Type B pancreatic cell (in vitro differentiated cells): ENCODE data around the gene KPNA6. TPM values are rescaled to one million over a fixed set of nuclear protein-coding genes. Genes with fewer than 3 reads are reported as not detected.
"Not testable (repeated sequence)": the region's sequence is repeated elsewhere in the genome, so short reads cannot be mapped to it uniquely, and the experiment has no call there.

ENCODE experiments used
- DNase-seq: peaks from one replicate; pipeline ENCODE4 v3.0.0; 2021; ENCODE audit warnings: mixed read lengths; ENCODE audit not compliant: unreplicated experiment; ENCODE audit errors: extremely low spot score
- H3K27ac Mint-ChIP-seq: 2 replicates; pipeline ENCODE4 v1.8.0; 2021; ENCODE audit warnings: mild to moderate bottlenecking, mixed read lengths
- H3K27me3 Mint-ChIP-seq: 2 replicates; pipeline ENCODE4 v1.8.0; 2021; ENCODE audit warnings: mixed read lengths
- H3K36me3 Mint-ChIP-seq: 2 replicates; pipeline ENCODE4 v1.8.0; 2021; ENCODE audit warnings: mixed read lengths
- H3K4me1 Mint-ChIP-seq: one replicate; pipeline ENCODE4 v1.8.0; 2021; ENCODE audit warnings: mixed read lengths; ENCODE audit not compliant: unreplicated experiment
- H3K4me3 Mint-ChIP-seq: 2 replicates; pipeline ENCODE4 v1.8.0; 2021; ENCODE audit warnings: mild to moderate bottlenecking, mixed read lengths
- H3K9me3 Mint-ChIP-seq: 2 replicates; pipeline ENCODE4 v1.8.0; 2021; ENCODE audit warnings: mixed read lengths
- CTCF ChIP-seq: fragments of 200-600 bp; sonication (generic); conservative IDR thresholded peaks from 2 replicates; pipeline ENCODE4 v1.5.0; 2021; ENCODE audit warnings: antibody characterized with exemption, mild to moderate bottlenecking
- total RNA-seq: library from RNA; stranded (reverse); gene quantifications from 2 replicates; pipeline ENCODE4 v1.2.1, GENCODE V29; 2021; ENCODE audit warnings: low replicate concordance

The KPNA6 gene
- total RNA-seq, 1 donor from 2014 or later: 76.2 TPM

GRCh38 chr1:32105338-32105737 is 2.5 kb upstream of the KPNA6 start:
- H3K36me3 Mint-ChIP-seq: peaks cover 8% of the 10 kb centered on the region
- H3K4me1 Mint-ChIP-seq: peaks cover 19% of the 10 kb centered on the region
- no peaks in the 10 kb centered on the region for H3K27me3 Mint-ChIP-seq
- H3K9me3 Mint-ChIP-seq: no peaks in the 10 kb centered on the region
- peak overlapping the region; percentile 65 for H3K4me3 Mint-ChIP-seq
- H3K27ac Mint-ChIP-seq: no peak overlapping the region
- no peak for TF ChIP-seq CTCF
- no peak for DNase-seq

GRCh38 chr1:32106663-32107275 is 1.1 kb upstream of the KPNA6 start:
- no peak for DNase-seq
- peaks cover 25% of the 10 kb centered on the region for H3K4me1 Mint-ChIP-seq
- no peaks in the 10 kb centered on the region for H3K27me3 Mint-ChIP-seq
- TF ChIP-seq CTCF: no peak
- peak overlapping the region; percentile 73 for H3K4me3 Mint-ChIP-seq
- H3K9me3 Mint-ChIP-seq: no peaks in the 10 kb centered on the region
- peaks cover 7% of the 10 kb centered on the region for H3K36me3 Mint-ChIP-seq
- H3K27ac Mint-ChIP-seq: peak overlapping the region; percentile 82

GRCh38 chr1:32111040-32111623 is 3.3 kb downstream of the KPNA6 start:
- DNase-seq: no peak
- H3K4me1 Mint-ChIP-seq: peaks cover 24% of the 10 kb centered on the region

GRCh38 chr1:32111789-32112188 is 3.9 kb downstream of the KPNA6 start:
- DNase-seq: no peak
- H3K27ac Mint-ChIP-seq: peak overlapping the region; percentile 45
- no peaks in the 10 kb centered on the region for H3K27me3 Mint-ChIP-seq

More at GRCh38 chr1:32111040-32111623, 3.3 kb downstream of the KPNA6 start:
- H3K27me3 Mint-ChIP-seq: no peaks in the 10 kb centered on the region
- peaks cover 7% of the 10 kb centered on the region for H3K36me3 Mint-ChIP-seq
- TF ChIP-seq CTCF: no peak
- H3K4me3 Mint-ChIP-seq: peak overlapping the region; percentile 57
- peak overlapping the region; percentile 45 for H3K27ac Mint-ChIP-seq
- no peaks in the 10 kb centered on the region for H3K9me3 Mint-ChIP-seq

GRCh38 chr1:32112806-32113375 is 5.0 kb downstream of the KPNA6 start:
- Mint-ChIP-seq H3K27me3 (no peaks in the 10 kb centered on the region), H3K4me3 (no peak overlapping the region), H3K9me3 (no peaks in the 10 kb centered on the region), H3K36me3 (peaks cover 7% of the 10 kb centered on the region), H3K4me1 (peaks cover 26% of the 10 kb centered on the region), H3K27ac (no peak overlapping the region)
- no peak for TF ChIP-seq CTCF
- no peak for DNase-seq

More at GRCh38 chr1:32111789-32112188, 3.9 kb downstream of the KPNA6 start:
- peaks cover 7% of the 10 kb centered on the region for H3K36me3 Mint-ChIP-seq
- peaks cover 28% of the 10 kb centered on the region for H3K4me1 Mint-ChIP-seq
- H3K4me3 Mint-ChIP-seq: peak overlapping the region; percentile 57
- no peak for TF ChIP-seq CTCF
- H3K9me3 Mint-ChIP-seq: no peaks in the 10 kb centered on the region

- not testable (repeated sequence) for H3K27me3 Mint-ChIP-seq, H3K9me3 Mint-ChIP-seq, H3K4me3 Mint-ChIP-seq, DNase-seq, H3K36me3 Mint-ChIP-seq, H3K27ac Mint-ChIP-seq
- H3K4me1 Mint-ChIP-seq: peaks cover 25% of the 10 kb centered on the region
These were observed 5.6 kb downstream of the KPNA6 start for GRCh38 chr1:32113436-32113835.
